ENCODE data around the gene PGA5.
"Not testable (repeated sequence)": the region's sequence is repeated elsewhere in the genome, so short reads cannot be mapped to it uniquely, and the experiment has no call there.

PGA5 gene

GRCh38 chr11:61240875-61241274 is at the start of gene PGA5:
PGA5 (plus strand) TSS chr11:61241175; CDS start chr11:61241227, 52 bp downstream.
- not testable (repeated sequence) for DNase-seq (ENCODE audit: low read depth in 2 of 3, low spot score in 2 of 3)

GRCh38 chr11:61193596-61193995 is 47.4 kb upstream of the PGA5 start:
- no peak for DNase-seq (ENCODE audit: low read depth in 2 of 3, low spot score in 2 of 3)

- DNase-seq (ENCODE audit: low read depth in 2 of 3, low spot score in 2 of 3) = no peak
Observed at GRCh38 chr11:61194169-61194671, 46.8 kb upstream of the PGA5 start.

GRCh38 chr11:61194981-61195695 is 45.8 kb upstream of the PGA5 start:
- no peak for DNase-seq (ENCODE audit: low read depth in 2 of 3, low spot score in 2 of 3)

GRCh38 chr11:61195719-61196118 is 45.3 kb upstream of the PGA5 start:
- no peak for DNase-seq (ENCODE audit: low read depth in 2 of 3, low spot score in 2 of 3)

GRCh38 chr11:61198361-61198760 is 42.6 kb upstream of the PGA5 start:
- DNase-seq (ENCODE audit: low read depth in 2 of 3, low spot score in 2 of 3) = no peak

- DNase-seq (ENCODE audit: low read depth in 2 of 3, low spot score in 2 of 3) = no peak
Observed at GRCh38 chr11:61198948-61199523, 41.9 kb upstream of the PGA5 start.

DNA sequence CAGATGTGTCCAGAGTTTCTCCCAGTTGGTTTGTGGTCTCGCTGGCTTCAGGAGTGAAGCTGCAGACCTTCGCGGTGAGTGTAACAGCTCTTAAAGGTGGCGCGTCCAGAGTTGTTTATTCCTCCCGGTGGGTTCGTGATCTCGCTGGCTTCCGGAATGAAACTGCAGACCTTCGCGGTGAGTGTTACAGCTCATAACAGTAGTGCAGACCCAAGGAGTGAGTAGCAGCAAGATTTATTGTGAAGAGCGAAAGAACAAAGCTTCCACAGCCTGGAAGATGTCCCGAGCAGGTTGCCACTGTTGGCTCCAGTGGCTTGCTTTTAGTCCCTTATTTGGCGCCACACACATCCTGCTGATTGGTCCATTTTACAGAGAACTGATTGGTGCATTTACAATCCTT is 39.5 kb upstream of the PGA5 start:
- no peak for DNase-seq (ENCODE audit: low read depth in 2 of 3, low spot score in 2 of 3)

DNA sequence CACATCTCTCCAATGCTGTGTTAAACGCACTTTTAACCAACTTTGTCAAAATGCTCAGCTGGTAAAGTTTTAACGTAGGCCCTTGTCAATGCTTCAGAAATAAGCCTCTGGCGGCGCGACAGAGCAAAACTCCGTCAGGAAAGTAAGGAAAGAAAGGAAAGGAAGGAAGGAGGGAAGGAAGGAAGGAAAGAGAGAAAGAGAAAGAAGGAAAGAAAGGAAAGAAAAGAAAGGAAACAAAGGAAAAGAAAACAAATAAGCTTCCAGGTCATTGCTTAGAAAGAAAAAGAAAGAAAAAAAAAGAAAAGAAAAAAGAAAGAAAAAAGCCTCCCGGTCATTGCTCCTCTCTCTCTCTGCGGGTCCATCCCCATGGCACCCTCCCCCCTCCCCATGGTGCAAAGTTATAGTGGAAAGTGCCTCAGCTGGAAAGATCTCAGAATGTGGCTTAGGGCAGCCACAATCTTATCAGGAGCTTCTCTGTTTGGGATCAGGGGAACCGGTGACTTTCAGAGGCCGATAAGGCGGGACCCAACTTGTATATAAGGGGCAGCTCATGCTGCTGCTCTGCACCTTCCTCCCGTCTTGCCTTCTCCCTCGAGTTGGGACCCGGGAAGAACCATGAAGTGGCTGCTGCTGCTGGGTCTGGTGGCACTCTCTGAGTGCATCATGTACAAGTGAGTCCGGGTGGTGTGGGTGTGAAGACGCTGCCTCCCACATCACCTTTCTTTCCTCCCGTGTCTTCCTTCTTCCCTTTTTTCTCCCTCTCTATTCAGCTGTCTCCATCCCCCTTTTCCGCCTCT is 37.8 kb upstream of the PGA5 start, which contains the start of gene PGA3:
Gene PGA3 (plus strand): TSS at position 566 of the 797 bp plus-strand sequence. CDS start 50 bp downstream, at position 616.
- not testable (repeated sequence) for DNase-seq (ENCODE audit: low read depth in 2 of 3, low spot score in 2 of 3)

DNA sequence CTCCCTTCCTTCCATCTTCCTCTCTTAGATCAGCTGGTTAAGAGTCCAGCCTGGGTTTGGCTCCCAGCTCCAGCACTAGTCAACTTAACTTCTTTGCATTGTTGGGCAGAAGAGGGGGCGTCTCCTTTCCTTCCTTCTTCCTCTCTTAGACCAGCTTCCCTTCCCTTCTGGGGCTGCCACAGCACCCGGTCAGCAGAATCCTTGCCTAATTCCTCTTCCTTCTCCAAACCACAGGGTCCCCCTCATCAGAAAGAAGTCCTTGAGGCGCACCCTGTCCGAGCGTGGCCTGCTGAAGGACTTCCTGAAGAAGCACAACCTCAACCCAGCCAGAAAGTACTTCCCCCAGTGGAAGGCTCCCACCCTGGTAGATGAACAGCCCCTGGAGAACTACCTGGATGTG is 37.1 kb upstream of the PGA5 start:
- DNase-seq (ENCODE audit: low read depth in 2 of 3, low spot score in 2 of 3) = not testable (repeated sequence)

GRCh38 chr11:61204502-61205059 is 36.4 kb upstream of the PGA5 start:
- not testable (repeated sequence) for DNase-seq (ENCODE audit: low read depth in 2 of 3, low spot score in 2 of 3)

- DNase-seq (ENCODE audit: low read depth in 2 of 3, low spot score in 2 of 3) = not testable (repeated sequence)
Observed at GRCh38 chr11:61207636-61208310, 33.2 kb upstream of the PGA5 start.

- DNase-seq (ENCODE audit: low read depth in 2 of 3, low spot score in 2 of 3) = not testable (repeated sequence)
Observed at GRCh38 chr11:61210629-61211028, 30.3 kb upstream of the PGA5 start.

GRCh38 chr11:61211327-61211952 is 29.5 kb upstream of the PGA5 start:
- not testable (repeated sequence) for DNase-seq (ENCODE audit: low read depth in 2 of 3, low spot score in 2 of 3)

DNA sequence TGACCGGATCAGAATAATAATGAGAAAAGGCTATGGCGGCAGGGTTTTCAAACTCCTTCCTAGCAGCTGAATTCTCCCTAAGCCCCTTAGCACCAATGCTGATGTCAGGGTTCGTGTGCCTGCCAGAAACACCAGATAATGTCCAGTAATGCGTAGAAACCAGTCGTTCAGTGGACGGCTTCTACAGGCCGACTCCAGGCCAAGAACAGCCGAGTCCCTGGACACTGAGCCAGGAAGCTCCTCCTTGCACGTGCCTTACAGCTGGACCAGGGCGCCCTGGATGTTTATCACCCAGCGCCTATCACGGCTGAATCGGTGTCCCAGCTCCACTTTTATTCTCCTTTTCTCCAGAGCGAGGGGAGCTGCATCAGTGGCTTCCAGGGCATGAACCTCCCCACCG is 28.8 kb upstream of the PGA5 start:
- DNase-seq (ENCODE audit: low read depth in 2 of 3, low spot score in 2 of 3) = not testable (repeated sequence)

DNA sequence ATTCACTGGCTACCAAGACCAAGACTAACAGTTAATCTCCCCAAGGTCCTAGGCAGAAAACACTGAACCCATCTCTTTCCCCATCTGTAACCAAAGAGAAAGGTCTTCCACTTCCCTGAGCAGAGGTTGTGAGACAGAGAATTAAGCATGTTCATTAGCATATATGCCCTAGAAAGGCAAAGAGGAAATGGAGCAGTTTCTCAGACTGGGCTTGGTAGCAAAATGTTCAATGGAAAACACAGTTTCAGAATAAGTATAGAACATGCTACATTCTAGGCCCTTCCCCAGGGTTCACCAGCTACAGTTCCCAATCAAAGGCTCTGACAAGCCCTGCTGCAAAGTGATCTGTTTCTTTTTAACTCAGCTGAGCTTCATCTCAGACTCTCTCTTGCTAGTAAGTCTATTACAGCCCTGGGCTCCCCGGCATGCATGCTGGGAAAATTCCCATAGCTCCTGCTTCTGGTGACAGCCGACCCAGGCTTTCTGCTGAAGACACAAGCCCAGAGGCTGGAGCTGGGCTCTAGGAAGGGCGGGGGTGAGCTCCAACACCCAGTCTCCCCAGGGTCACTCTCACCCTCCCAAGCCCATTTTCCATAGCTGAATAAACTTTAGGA is 27.2 kb upstream of the PGA5 start:
- DNase-seq (ENCODE audit: low read depth in 2 of 3, low spot score in 2 of 3) = not testable (repeated sequence)

- not testable (repeated sequence) for DNase-seq (ENCODE audit: low read depth in 2 of 3, low spot score in 2 of 3)
Observed at GRCh38 chr11:61218306-61218705, 22.7 kb upstream of the PGA5 start.

DNA sequence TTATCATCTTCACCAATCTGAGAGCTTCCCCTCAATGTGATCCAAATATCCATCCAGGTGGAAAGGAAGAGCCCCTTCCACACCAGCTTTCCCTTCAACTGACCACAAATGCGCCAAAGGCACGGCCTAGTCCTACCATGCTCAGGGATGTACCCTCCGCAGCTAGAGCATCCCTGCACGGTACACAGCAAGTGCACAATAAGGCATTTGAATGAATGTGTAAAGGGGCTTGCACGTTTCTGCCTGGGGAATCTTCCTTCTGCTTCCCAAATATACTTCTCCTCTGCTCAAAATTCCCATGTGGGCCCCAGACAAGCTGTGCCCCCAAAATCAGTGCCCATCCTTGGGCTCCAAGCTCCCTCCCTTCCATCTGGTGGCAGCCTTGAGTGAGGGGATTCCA is 22.0 kb upstream of the PGA5 start:
- DNase-seq (ENCODE audit: low read depth in 2 of 3, low spot score in 2 of 3) = not testable (repeated sequence)

GRCh38 chr11:61222047-61222446 is 18.9 kb upstream of the PGA5 start, which contains the start of gene PGA4:
PGA4 (plus strand) TSS chr11:61222347; CDS start chr11:61222401, 54 bp downstream.
- not testable (repeated sequence) for DNase-seq (ENCODE audit: low read depth in 2 of 3, low spot score in 2 of 3)

DNA sequence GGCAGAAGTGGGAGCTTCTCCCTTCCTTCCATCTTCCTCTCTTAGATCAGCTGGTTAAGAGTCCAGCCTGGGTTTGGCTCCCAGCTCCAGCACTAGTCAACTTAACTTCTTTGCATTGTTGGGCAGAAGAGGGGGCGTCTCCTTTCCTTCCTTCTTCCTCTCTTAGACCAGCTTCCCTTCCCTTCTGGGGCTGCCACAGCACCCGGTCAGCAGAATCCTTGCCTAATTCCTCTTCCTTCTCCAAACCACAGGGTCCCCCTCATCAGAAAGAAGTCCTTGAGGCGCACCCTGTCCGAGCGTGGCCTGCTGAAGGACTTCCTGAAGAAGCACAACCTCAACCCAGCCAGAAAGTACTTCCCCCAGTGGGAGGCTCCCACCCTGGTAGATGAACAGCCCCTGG is 18.3 kb upstream of the PGA5 start:
- not testable (repeated sequence) for DNase-seq (ENCODE audit: low read depth in 2 of 3, low spot score in 2 of 3)
